Breast epithelium (tissue), 4 donors: ENCODE measurements around the gene GULP1. TPM values are rescaled to one million over a fixed set of nuclear protein-coding genes. Genes with fewer than 3 reads are reported as not detected.

Source experiments
- DNase-seq, 2 donors: peaks; one replicate each; pipeline ENCODE4 v3.0.0-alpha.2; 2019; ENCODE audit warnings: low spot score in 2 of 2
- H3K27ac ChIP-seq, 2 donors: fragments of 200-600 bp; sonication (generic) in 1 of 2; one replicate each; pipeline ENCODE4 v1.5.1; 2016 to 2019; ENCODE audit warnings: mild to moderate bottlenecking in 1 of 2
- H3K27me3 ChIP-seq, 2 donors: fragments of 200-600 bp; sonication (generic) in 1 of 2; one replicate each; pipeline versions ENCODE4 v1.5.1 to v1.6.0; 2017 to 2019; ENCODE audit warnings: control low read depth in 1 of 2, mild to moderate bottlenecking in 1 of 2
- H3K36me3 ChIP-seq: fragments of 200-600 bp; one replicate; pipeline ENCODE4 v1.5.1; 2019
- H3K4me1 ChIP-seq, 2 donors: fragments of 200-600 bp; sonication (generic); one replicate each; pipeline ENCODE4 v1.5.1; 2016 to 2019; ENCODE audit warnings: control low read depth in 1 of 2
- H3K4me3 ChIP-seq, 3 donors: fragments of 200-600 bp; sonication (generic); 1 replicate in 2 of 3; 2 replicates in 1 of 3; pipeline ENCODE4 v1.5.1; 2016 to 2019; ENCODE audit warnings: mild to moderate bottlenecking in 3 of 3, moderate library complexity in 2 of 3
- H3K9me3 ChIP-seq, 2 donors: fragments of 200-600 bp; sonication (generic) in 1 of 2; one replicate each; pipeline ENCODE4 v1.5.1; 2016 to 2019; ENCODE audit warnings: control low read depth in 1 of 2
- POLR2A ChIP-seq: fragments of 450-650 bp; IDR thresholded peaks from one replicate; pipeline ENCODE4 v1.6.1; 2016; ENCODE audit warnings: antibody characterized with exemption, mild to moderate bottlenecking, moderate library complexity
- POLR2AphosphoS5 ChIP-seq, 3 donors: sonication (generic); formaldehyde crosslinking; IDR thresholded peaks; one replicate each; pipeline ENCODE4 v1.6.1; 2017; ENCODE audit warnings: antibody characterized with exemption in 3 of 3
- intact Hi-C: fragments of 100-400 bp; cut with DNase I; formaldehyde crosslinking; loops from one replicate; pipeline ENCODE4 v1.15.1; 2023; ENCODE audit warnings: low total_unique reads
- total RNA-seq, 3 donors: library from RNA; depleted of rRNA; stranded (reverse); fragments of >200 nt; gene quantifications; one replicate each; pipeline ENCODE4 v1.1.0, GENCODE V29; 2016
- TF ChIP-seq, protein P1 (sequence below), 3 donors: fragments of 450-650 bp; IDR thresholded peaks; one replicate each; pipeline ENCODE4 v1.5.1; 2016 to 2017; ENCODE audit warnings: antibody characterized with exemption in 3 of 3, mild to moderate bottlenecking in 3 of 3, moderate library complexity in 3 of 3

GULP1 gene
- total RNA-seq, 3 donors from 2014 or later = 16.5 to 47.9 (median 43.8) TPM

DNA sequence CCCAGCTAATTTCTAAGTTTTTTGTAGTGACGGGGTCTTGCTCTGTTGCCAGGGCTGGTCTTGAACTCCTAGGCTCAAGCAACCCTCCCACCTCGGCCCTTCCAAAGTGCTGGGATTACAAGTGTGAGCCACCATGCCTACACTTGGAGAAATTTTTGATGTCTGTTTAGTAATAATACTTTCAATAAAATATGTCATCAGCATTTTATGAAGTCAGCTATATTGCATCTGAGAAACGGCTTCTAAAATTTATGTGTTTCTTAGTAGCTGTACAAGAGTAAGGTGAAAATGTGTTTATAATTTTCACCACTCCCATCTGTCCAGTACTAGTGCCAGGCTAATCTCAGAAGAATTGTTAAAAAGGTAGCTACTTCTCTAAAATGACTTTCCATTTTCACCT lies 46.8 kb downstream of the GULP1 start:
- no peak for DNase-seq
- Histone ChIP-seq H3K4me1 (no peaks in the 10 kb centered on the region), H3K27me3 (no peaks in the 10 kb centered on the region), H3K27ac (no peak overlapping the region), H3K36me3 (no peaks in the 10 kb centered on the region), H3K9me3 (peaks cover 0 to 3% of the 10 kb centered on the region in 2 donors), H3K4me3 (no peak overlapping the region)
- intact Hi-C loops = no loop called here
- TF ChIP-seq, protein P1, sequence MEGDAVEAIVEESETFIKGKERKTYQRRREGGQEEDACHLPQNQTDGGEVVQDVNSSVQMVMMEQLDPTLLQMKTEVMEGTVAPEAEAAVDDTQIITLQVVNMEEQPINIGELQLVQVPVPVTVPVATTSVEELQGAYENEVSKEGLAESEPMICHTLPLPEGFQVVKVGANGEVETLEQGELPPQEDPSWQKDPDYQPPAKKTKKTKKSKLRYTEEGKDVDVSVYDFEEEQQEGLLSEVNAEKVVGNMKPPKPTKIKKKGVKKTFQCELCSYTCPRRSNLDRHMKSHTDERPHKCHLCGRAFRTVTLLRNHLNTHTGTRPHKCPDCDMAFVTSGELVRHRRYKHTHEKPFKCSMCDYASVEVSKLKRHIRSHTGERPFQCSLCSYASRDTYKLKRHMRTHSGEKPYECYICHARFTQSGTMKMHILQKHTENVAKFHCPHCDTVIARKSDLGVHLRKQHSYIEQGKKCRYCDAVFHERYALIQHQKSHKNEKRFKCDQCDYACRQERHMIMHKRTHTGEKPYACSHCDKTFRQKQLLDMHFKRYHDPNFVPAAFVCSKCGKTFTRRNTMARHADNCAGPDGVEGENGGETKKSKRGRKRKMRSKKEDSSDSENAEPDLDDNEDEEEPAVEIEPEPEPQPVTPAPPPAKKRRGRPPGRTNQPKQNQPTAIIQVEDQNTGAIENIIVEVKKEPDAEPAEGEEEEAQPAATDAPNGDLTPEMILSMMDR (IDR thresholded peaks at IDR 0.05) = no peak
- TF ChIP-seq POLR2AphosphoS5 (IDR thresholded peaks at IDR 0.05) (no peak), POLR2A (no peak)

DNA sequence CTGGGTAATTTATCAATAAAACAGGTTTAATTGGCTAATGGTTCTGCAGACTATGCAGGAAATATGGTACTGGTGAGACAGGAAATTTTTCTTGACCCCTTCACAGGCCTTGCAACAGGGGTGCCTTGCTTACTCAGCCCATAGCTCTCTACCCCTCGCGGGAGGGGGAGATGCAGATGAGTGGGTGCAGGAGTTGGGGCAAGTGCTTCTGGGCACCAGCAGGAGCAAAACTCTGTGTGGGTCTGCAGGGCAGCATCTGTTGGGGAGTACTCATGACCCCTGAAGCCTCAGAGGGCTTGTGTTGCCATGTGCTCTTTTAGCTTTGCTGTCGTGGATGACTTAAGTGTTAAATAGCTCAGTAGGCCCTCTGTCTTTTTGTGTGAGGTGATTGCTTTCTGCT lies 48.6 kb downstream of the GULP1 start:
- no peak overlapping the region for H3K27ac ChIP-seq
- no peak for DNase-seq
- no peaks in the 10 kb centered on the region for H3K4me1 ChIP-seq
- no peaks in the 10 kb centered on the region for H3K36me3 ChIP-seq
- no peaks in the 10 kb centered on the region for H3K27me3 ChIP-seq
- no peak overlapping the region for H3K4me3 ChIP-seq
- intact Hi-C loops = no loop called here
- TF ChIP-seq POLR2AphosphoS5 (IDR thresholded peaks at IDR 0.05) (no peak), POLR2A (no peak)
- TF ChIP-seq, protein P1 (IDR thresholded peaks at IDR 0.05) = no peak
- H3K9me3 ChIP-seq = peaks cover 0 to 3% of the 10 kb centered on the region in 2 donors

DNA sequence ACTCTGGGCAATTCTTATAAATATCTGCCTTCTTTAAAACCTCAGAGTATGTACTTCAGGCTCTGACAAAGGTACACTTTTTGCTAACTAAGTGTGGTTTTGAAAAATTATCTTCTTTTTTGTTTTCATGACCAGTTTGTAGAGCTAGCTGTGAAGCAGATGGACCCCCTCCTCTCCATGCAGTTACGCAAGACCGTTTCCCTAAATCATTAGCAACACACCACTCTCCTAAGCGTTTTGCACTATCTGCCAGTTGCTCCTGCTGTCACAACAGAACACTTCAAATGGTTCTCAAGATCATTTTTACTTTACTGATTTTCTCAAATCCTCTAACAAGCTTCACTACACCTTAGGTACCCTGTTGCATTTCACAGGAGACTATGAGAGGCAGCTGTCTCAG lies 53.3 kb downstream of the GULP1 start:
- Histone ChIP-seq H3K4me3 (no peak overlapping the region), H3K27me3 (no peaks in the 10 kb centered on the region), H3K9me3 (peaks cover 0 to 3% of the 10 kb centered on the region in 2 donors), H3K36me3 (no peaks in the 10 kb centered on the region), H3K4me1 (no peaks in the 10 kb centered on the region), H3K27ac (no peak overlapping the region)
- TF ChIP-seq POLR2AphosphoS5 (IDR thresholded peaks at IDR 0.05) (no peak), POLR2A (no peak)
- TF ChIP-seq, protein P1 (IDR thresholded peaks at IDR 0.05) = no peak
- DNase-seq = no peak
- intact Hi-C loops = no loop called here

DNA sequence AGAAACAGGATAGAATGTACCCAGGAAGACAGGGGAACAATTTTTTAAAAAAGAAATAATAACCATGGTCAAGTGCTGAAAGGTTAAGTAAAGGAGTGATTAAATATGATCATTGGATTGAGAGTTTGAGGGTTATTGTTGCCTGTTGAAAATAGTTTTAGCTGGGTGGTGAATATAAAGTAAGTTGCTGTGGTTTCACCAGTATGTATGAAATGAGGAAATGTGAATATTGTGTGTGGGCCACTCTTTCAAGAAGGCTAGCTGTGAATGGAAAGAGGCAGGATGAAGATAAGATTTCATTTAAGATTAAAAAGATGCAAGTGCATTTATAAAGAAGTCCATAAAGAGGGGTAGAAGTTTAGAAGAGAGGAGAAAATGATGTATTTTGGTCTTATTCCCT lies 53.8 kb downstream of the GULP1 start:
- peaks cover 0 to 3% of the 10 kb centered on the region in 2 donors for H3K9me3 ChIP-seq
- intact Hi-C loops = no loop called here
- no peak overlapping the region for H3K4me3 ChIP-seq
- H3K27ac ChIP-seq = no peak overlapping the region
- H3K4me1 ChIP-seq = no peaks in the 10 kb centered on the region
- no peak for DNase-seq
- H3K36me3 ChIP-seq = no peaks in the 10 kb centered on the region
- H3K27me3 ChIP-seq = no peaks in the 10 kb centered on the region
- no peak for TF ChIP-seq POLR2A
- no peak for TF ChIP-seq POLR2AphosphoS5 (IDR thresholded peaks at IDR 0.05)
- TF ChIP-seq, protein P1 (IDR thresholded peaks at IDR 0.05) = no peak

DNA sequence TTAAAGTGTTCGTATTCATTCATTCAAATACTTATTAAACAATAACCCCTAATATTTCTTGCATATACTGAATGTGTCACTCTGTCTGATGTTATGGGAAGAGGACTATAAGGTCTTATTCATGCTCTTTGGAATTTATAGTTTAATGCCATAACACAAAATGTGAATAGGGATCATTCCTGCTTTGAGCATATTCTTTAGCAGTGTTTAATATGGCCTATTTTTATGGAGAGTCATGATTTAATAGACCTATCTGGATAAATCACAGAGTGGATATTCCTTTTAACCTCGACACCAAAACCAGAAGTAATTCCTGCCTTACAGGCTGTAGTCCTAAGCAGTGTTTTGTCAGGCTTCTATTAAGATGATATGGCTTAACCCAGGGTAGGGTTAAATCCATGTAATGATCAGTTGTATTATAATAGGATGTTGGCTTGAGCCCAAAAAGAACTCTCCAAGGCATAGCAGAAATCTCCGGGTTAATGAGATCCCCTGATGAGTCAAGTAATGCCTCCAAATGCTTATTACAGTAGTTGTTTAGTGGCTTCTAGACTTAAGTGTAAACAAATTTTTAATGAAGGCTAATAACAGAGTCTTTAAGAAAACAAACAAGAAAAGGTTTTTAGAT lies 54.3 kb downstream of the GULP1 start:
- intact Hi-C loops = no loop called here

More for the DNA sequence above, 54.3 kb downstream of the GULP1 start:
- no peak for TF ChIP-seq POLR2AphosphoS5 (IDR thresholded peaks at IDR 0.05)
- TF ChIP-seq, protein P1 (IDR thresholded peaks at IDR 0.05) = no peak
- no peak for TF ChIP-seq POLR2A
- DNase-seq = no peak
- no peaks in the 10 kb centered on the region for H3K36me3 ChIP-seq
- H3K4me1 ChIP-seq = no peaks in the 10 kb centered on the region
- no peak overlapping the region for H3K27ac ChIP-seq
- no peaks in the 10 kb centered on the region for H3K27me3 ChIP-seq
- H3K9me3 ChIP-seq = no peaks in the 10 kb centered on the region
- no peak overlapping the region for H3K4me3 ChIP-seq
